Erythroblast (primary cell): ENCODE data around the gene C4BPB.

Experiments
- GATA1 ChIP-seq: IDR thresholded peaks from 2 replicates; pipeline ENCODE4 v1.6.1; 2011; ENCODE audit warnings: low read depth, mild to moderate bottlenecking, control low read depth, low read length, moderate library complexity
- POLR2A ChIP-seq: IDR thresholded peaks from 2 replicates; pipeline ENCODE4 v1.6.1; 2011; ENCODE audit warnings: mild to moderate bottlenecking, low read length

- no peak for TF ChIP-seq POLR2A
- no peak for TF ChIP-seq GATA1
Observed at GRCh38 chr1:207051191-207051943, 37.3 kb upstream of the C4BPB start, which contains the start of gene YOD1.
